Measurements from ENCODE around the gene RASSF6.

GRCh38 chr4:73544620-73545019, 75.6 kb downstream of the RASSF6 start:
- TF ChIP-seq POLR2A (IDR thresholded peaks at IDR 0.05; ENCODE audit: low read depth, low read length) (no peak), POLR2AphosphoS5 (IDR thresholded peaks at IDR 0.05; ENCODE audit: low read depth, low read length) (no peak), TAF1 (IDR thresholded peaks at IDR 0.05; ENCODE audit: borderline replicate concordance, low read depth, low read length) (no peak)
